GM12878 (cell line): Measurements from ENCODE around the gene DNAJC17. TPM values are rescaled to one million over a fixed set of nuclear protein-coding genes. Genes with fewer than 3 reads are reported as not detected.
A peak's percentile ranks its signal among the peaks of the same experiment; 100 is the strongest.

Source experiments
- ATAC-seq: fragments of 200-7000 bp; cut with Tn5 transposase; 3 replicates; pipeline ENCODE4 v1.9.1; 2020; ENCODE audit warnings: mild to moderate bottlenecking, moderate library complexity
- BruUV-seq: library from RNA; stranded (reverse); fragments of 400-500 nt; replicated peaks from 2 replicates; lab custom pipeline; 2021; lab: Mats Ljungman, UMichigan
- CTCF ChIA-PET: fragments of 300-600 bp; sonication (Branson Sonifier 250); formaldehyde crosslinking; extraction: SDS; loops from one replicate; lab custom pipeline; 2021; ENCODE audit warnings: inconsistent platforms; lab: Yijun Ruan, JAX
- POLR2A ChIA-PET: fragments of 350-600 bp; formaldehyde crosslinking; extraction: SDS; loops from one replicate; lab custom pipeline; 2021; ENCODE audit warnings: inconsistent platforms; lab: Charles Lee
- RAD21 ChIA-PET: fragments of 300-600 bp; sonication (Branson Sonifier 250); formaldehyde crosslinking; loops from one replicate; lab custom pipeline; 2023; ENCODE audit warnings: antibody characterized with exemption; ENCODE audit not compliant: unreplicated experiment; lab: Charles Lee
- SMC1A ChIA-PET: fragments of 300-600 bp; sonication (Branson Sonifier 250); formaldehyde crosslinking; loops from one replicate; lab custom pipeline; 2023; ENCODE audit not compliant: unreplicated experiment, uncharacterized antibody; lab: Charles Lee
- DNase-seq: peaks from one replicate; pipeline ENCODE4 v3.0.0-alpha.2; 2011; ENCODE audit warnings: low read depth, low spot score
- FAIRE-seq: peaks from 3 replicates; lab custom pipeline; 2011; peaks lifted over from hg19 to GRCh38; lab: Jason Lieb, UNC
- H2AFZ ChIP-seq: 2 replicates; pipeline ENCODE4 v1.6.0; 2011; ENCODE audit warnings: low read depth, low read length, control low read depth; ENCODE audit not compliant: control insufficient read depth
- H3K27ac ChIP-seq: 2 replicates; pipeline ENCODE4 v1.5.1; 2011; ENCODE audit warnings: control low read depth; ENCODE audit not compliant: control insufficient read depth, insufficient read depth
- H3K27me3 ChIP-seq, 2 experiments: replicated peaks in 1 of 2; 2 replicates each; pipeline versions ENCODE4 v1.6.0 to v1.6.1; 2011; ENCODE audit warnings: low read length in 1 of 2; ENCODE audit not compliant: control insufficient read depth in 2 of 2, insufficient read depth in 2 of 2
- H3K36me3 ChIP-seq, 2 experiments: 2 replicates each; pipeline ENCODE4 v1.5.1; 2011; ENCODE audit warnings: low read length in 1 of 2; ENCODE audit not compliant: control insufficient read depth in 2 of 2, insufficient read depth in 2 of 2
- H3K4me1 ChIP-seq: 2 replicates; pipeline ENCODE4 v1.6.1; 2011; ENCODE audit warnings: mild to moderate bottlenecking, low read length, moderate library complexity, mixed read lengths; ENCODE audit not compliant: control insufficient read depth, insufficient read depth
- H3K4me2 ChIP-seq: 2 replicates; pipeline ENCODE4 v1.6.0; 2011; ENCODE audit warnings: control low read depth; ENCODE audit not compliant: control insufficient read depth, insufficient read depth
- H3K4me3 ChIP-seq: fragments of 200-600 bp; sonication (generic); 2 replicates; pipeline ENCODE4 v1.5.1; 2016
- H3K79me2 ChIP-seq: 2 replicates; pipeline ENCODE4 v1.6.0; 2011; ENCODE audit warnings: low read length; ENCODE audit not compliant: control insufficient read depth, insufficient read depth
- H3K9ac ChIP-seq: 2 replicates; pipeline ENCODE4 v1.8.0; 2011; ENCODE audit warnings: low read length, control low read depth, mixed read lengths; ENCODE audit not compliant: control insufficient read depth, insufficient read depth
- H3K9me3 ChIP-seq: replicated peaks from 3 replicates; pipeline ENCODE4 v1.5.1; 2011; ENCODE audit warnings: mild to moderate bottlenecking, low read length; ENCODE audit not compliant: control insufficient read depth, insufficient read depth
- H4K20me1 ChIP-seq: 2 replicates; pipeline ENCODE4 v1.6.0; 2011; ENCODE audit not compliant: control insufficient read depth, insufficient read depth
- CBX5 ChIP-seq: sonication (generic); IDR thresholded peaks from 2 replicates; pipeline ENCODE4 v1.6.1; 2016; ENCODE audit warnings: low read depth, moderate library complexity, mild to moderate bottlenecking, inconsistent platforms
- RAD51 ChIP-seq: fragments of 450-650 bp; IDR thresholded peaks from 2 replicates; pipeline ENCODE4 v1.6.1; 2016; ENCODE audit warnings: moderate library complexity, mild to moderate bottlenecking, inconsistent platforms
- REST ChIP-seq: IDR thresholded peaks from 2 replicates; pipeline ENCODE4 v1.6.1; 2012; ENCODE audit warnings: mild to moderate bottlenecking, low read depth, low read length
- SREBF2 ChIP-seq: IDR thresholded peaks from 2 replicates; pipeline ENCODE4 v1.6.1; 2012; ENCODE audit warnings: mild to moderate bottlenecking, low read length
- STAT3 ChIP-seq: IDR thresholded peaks from 2 replicates; pipeline ENCODE4 v1.6.1; 2011; ENCODE audit warnings: low read depth, low read length, improper control_type of control experiment
- SUZ12 ChIP-seq: fragments of 200-600 bp; sonication (generic); IDR thresholded peaks from one replicate; pipeline ENCODE4 v1.6.1; 2018; ENCODE audit warnings: antibody characterized with exemption, mild to moderate bottlenecking; ENCODE audit not compliant: unreplicated experiment
- TAF1 ChIP-seq: IDR thresholded peaks from 2 replicates; pipeline ENCODE4 v1.6.1; 2011; ENCODE audit warnings: mild to moderate bottlenecking, low read depth, low read length, borderline replicate concordance
- ZSCAN29 ChIP-seq: fragments of 450-650 bp; IDR thresholded peaks from 2 replicates; pipeline ENCODE4 v1.6.1; 2017; ENCODE audit warnings: mild to moderate bottlenecking, moderate library complexity
- WGBS: methylation state at CpG from one replicate; pipeline ENCODE4 v1.1.6; 2016; ENCODE audit warnings: low lambda C conversion rate; ENCODE audit not compliant: insufficient replicate concordance, insufficient coverage; ENCODE audit errors: missing lambda C conversion rate; 5-methylcytosine and 5-hydroxymethylcytosine counted together
- in situ Hi-C: fragments of 300-500 bp; cut with MboI; formaldehyde crosslinking; loops from 9 replicates; pipeline ENCODE4 v1.14.3; 2018; ENCODE audit warnings: mixed read lengths
- intact Hi-C: fragments of 100-400 bp; cut with micrococcal nuclease; formaldehyde crosslinking; loops from one replicate; pipeline ENCODE4 v1.14.2; 2022; ENCODE audit not compliant: unreplicated experiment
- polyA plus RNA-seq, 11 experiments: library from polyadenylated mRNA; depleted of rRNA in 4 of 11; unstranded in 6 of 11; stranded (reverse) in 5 of 11; fragments of >200 nt; fragmentation: Nextera tagmentation in 4 of 11; fragmentation: Illumina TruSeq in 1 of 11; extraction: Ambion mirVana in 4 of 11; extraction: Trizol in 1 of 11; gene quantifications; 1 replicate in 1 of 11; 2 replicates in 10 of 11; pipeline versions ENCODE4 v1.2.1 to v1.2.3, GENCODE V29; 2011 to 2016; ENCODE audit warnings: inconsistent platforms in 2 of 11, missing spikeins in 2 of 11, low read depth in 1 of 11
- total RNA-seq, 4 experiments: library from RNA; depleted of rRNA in 3 of 4; stranded (reverse); fragments of >200 nt in 3 of 4; fragmentation: Illumina TruSeq in 1 of 4; extraction: Trizol in 1 of 4; gene quantifications; 2 replicates each; pipeline versions ENCODE4 v1.2.1 to v1.2.3, GENCODE V29; 2013 to 2021

Gene DNAJC17
- total and polyA plus RNA-seq, 10 of the 15 experiments (the other 5 are each of a cell fraction or from before 2014, with no cell fraction given): 6.1 to 62.8 (median 45.4) TPM

GRCh38 chr15:40829115-40829514 is 21.8 kb upstream of the DNAJC17 start:
- 58% methylated on average over 7 of the region's 7 CpGs for WGBS
- TF ChIP-seq RAD51 (peak; percentile 61; the same call in 1 of the 2 replicates), ZSCAN29 (no peak), TAF1 (no peak), SUZ12 (no peak), STAT3 (no peak), REST (no peak), CBX5 (no peak), SREBF2 (no peak)
- TF ChIP-seq, all 136 proteins: peak for 1
- Histone ChIP-seq H3K9ac (no peak overlapping the region), H3K4me3 (no peak overlapping the region), H3K36me3 (no peaks in the 10 kb centered on the region), H2AFZ (no peak overlapping the region), H3K27me3 (no peaks in the 10 kb centered on the region; a peak in 1 of 4 replicates), H3K27ac (no peak overlapping the region), H3K4me1 (no peaks in the 10 kb centered on the region), H3K4me2 (no peak overlapping the region), H4K20me1 (no peaks in the 10 kb centered on the region), H3K9me3 (no peaks in the 10 kb centered on the region), H3K79me2 (no peaks in the 10 kb centered on the region)
- no TSS peak for BruUV-seq
- intact Hi-C loops: no loop called here
- POLR2A ChIA-PET: interaction anchor here (1.3 kb wide), 1 partner anchor 9 kb away, joined by 4 read pairs; no protein-coding TSS in a partner anchor
- RAD21 ChIA-PET: interaction anchor here (0.8 to 1.8 kb wide), 4 partner anchors 18 to 135 kb away, joined by 3 to 4 read pairs (median 3); partner anchors contain the start of genes DNAJC17 and ZFYVE19
- SMC1A ChIA-PET: interaction anchor here (1.1 kb wide), 1 partner anchor 28 kb away, joined by 3 read pairs; no protein-coding TSS in a partner anchor
- in situ Hi-C loops: no loop called here
- ATAC-seq (peak; percentile 40; the same call in 2 of the 3 replicates), DNase-seq (no peak), FAIRE-seq (no peak)
- CTCF ChIA-PET: interaction anchor here (0.7 to 1.1 kb wide), 2 partner anchors 9 to 63 kb away, joined by 4 to 5 read pairs; no protein-coding TSS in a partner anchor
